ENCODE results near the gene TNRC6A.
A peak's percentile ranks its signal among the peaks of the same experiment; 100 is the strongest.
"Not testable (repeated sequence)": the region's sequence is repeated elsewhere in the genome, so short reads cannot be mapped to it uniquely, and the experiment has no call there.

The TNRC6A gene

GRCh38 chr16:24761526-24761925 lies 32.1 kb downstream of the TNRC6A start:
- no peak for DNase-seq

GRCh38 chr16:24764916-24765315 lies 35.5 kb downstream of the TNRC6A start:
- DNase-seq = no peak

- DNase-seq = no peak
Measured at GRCh38 chr16:24766057-24766456, 36.6 kb downstream of the TNRC6A start.

GRCh38 chr16:24769806-24770205 lies 40.4 kb downstream of the TNRC6A start:
- DNase-seq = no peak

- DNase-seq = no peak
Measured at GRCh38 chr16:24771132-24771778, 41.8 kb downstream of the TNRC6A start.

- no peak for DNase-seq
Measured at GRCh38 chr16:24771779-24772157, 42.3 kb downstream of the TNRC6A start.

GRCh38 chr16:24773771-24774427 lies 44.4 kb downstream of the TNRC6A start:
- DNase-seq = no peak

GRCh38 chr16:24774510-24774909 lies 45.1 kb downstream of the TNRC6A start:
- no peak for DNase-seq

GRCh38 chr16:24775455-24775854 lies 46.0 kb downstream of the TNRC6A start:
- no peak for DNase-seq

- no peak for DNase-seq
Measured at GRCh38 chr16:24776501-24777220, 47.2 kb downstream of the TNRC6A start.

- no peak for DNase-seq
Measured at GRCh38 chr16:24778671-24779070, 49.2 kb downstream of the TNRC6A start.

GRCh38 chr16:24781256-24781655 lies 51.8 kb downstream of the TNRC6A start:
- no peak for DNase-seq

- no peak for DNase-seq
Measured at GRCh38 chr16:24784121-24784520, 54.7 kb downstream of the TNRC6A start.

GRCh38 chr16:24789881-24790280 lies 60.4 kb downstream of the TNRC6A start:
- no peak for DNase-seq

GRCh38 chr16:24800586-24800985 lies 71.1 kb downstream of the TNRC6A start:
- DNase-seq = no peak

- no peak for DNase-seq
Measured at GRCh38 chr16:24801761-24802302, 72.4 kb downstream of the TNRC6A start.

GRCh38 chr16:24805484-24805883 lies 76.0 kb downstream of the TNRC6A start:
- no peak for DNase-seq

- no peak for DNase-seq
Measured at GRCh38 chr16:24807301-24807700, 77.8 kb downstream of the TNRC6A start.

- DNase-seq = no peak
Measured at GRCh38 chr16:24810951-24811843, 81.7 kb downstream of the TNRC6A start.

GRCh38 chr16:24812813-24813212 lies 83.4 kb downstream of the TNRC6A start:
- DNase-seq = not testable (repeated sequence)

- DNase-seq = peak; percentile 2
Measured at GRCh38 chr16:24815021-24815420, 85.6 kb downstream of the TNRC6A start.

- DNase-seq = no peak
Measured at GRCh38 chr16:24816688-24817087, 87.2 kb downstream of the TNRC6A start.

All from COR-L47 (cell line).